HG03108 (cell line): Measurements from ENCODE around the gene CCZ1B.
"Not testable (repeated sequence)": the region's sequence is repeated elsewhere in the genome, so short reads cannot be mapped to it uniquely, and the experiment has no call there.

Experiments
- ATAC-seq: cut with Tn5 transposase; IDR thresholded peaks from one replicate; pipeline ENCODE4 v1.9.1; 2021; ENCODE audit warnings: moderate library complexity; ENCODE audit not compliant: unreplicated experiment

Gene CCZ1B

GRCh38 chr7:6749335-6749734 lies 76.7 kb downstream of the CCZ1B start:
- ATAC-seq: not testable (repeated sequence)
